Thoracic aorta (tissue), 2 donors: Measurements from ENCODE around the gene ROBO1. TPM values are rescaled to one million over a fixed set of nuclear protein-coding genes. Genes with fewer than 3 reads are reported as not detected.

Experiments used
- ATAC-seq: fragments of 150-250 bp; one replicate; pipeline ENCODE4 v1.8.0; 2017; ENCODE audit warnings: low read depth; ENCODE audit not compliant: insufficient number of reproducible peaks, low FRiP score
- DNase-seq: peaks from one replicate; pipeline ENCODE4 v3.0.0-alpha.2; 2020; ENCODE audit warnings: low spot score
- H3K27ac ChIP-seq, 2 donors: fragments of 200-600 bp; sonication (generic); 1 replicate in 1 of 2; 2 replicates in 1 of 2; pipeline ENCODE4 v1.5.1; 2016; ENCODE audit warnings: mild to moderate bottlenecking in 2 of 2, moderate library complexity in 2 of 2
- H3K27me3 ChIP-seq: fragments of 200-600 bp; sonication (generic); replicated peaks from 2 replicates; pipeline ENCODE4 v1.6.0; 2016; ENCODE audit warnings: mild to moderate bottlenecking; ENCODE audit not compliant: insufficient read depth
- H3K36me3 ChIP-seq: fragments of 200-600 bp; sonication (generic); one replicate; pipeline ENCODE4 v1.5.1; 2016
- H3K4me1 ChIP-seq, 2 donors: fragments of 200-600 bp; sonication (generic); 1 replicate in 1 of 2; 2 replicates in 1 of 2; pipeline versions ENCODE4 v1.5.1 to v1.6.0; 2016; ENCODE audit warnings: low read depth in 2 of 2, mild to moderate bottlenecking in 1 of 2; ENCODE audit not compliant: control insufficient read depth in 1 of 2
- H3K4me3 ChIP-seq: fragments of 200-600 bp; sonication (generic); 2 replicates; pipeline ENCODE4 v1.5.1; 2016; ENCODE audit warnings: mild to moderate bottlenecking
- H3K9me3 ChIP-seq: fragments of 200-600 bp; sonication (generic); 2 replicates; pipeline ENCODE4 v1.5.1; 2016
- total RNA-seq, 2 donors: library from RNA; depleted of rRNA; stranded (reverse); fragments of >200 nt; gene quantifications; one replicate each; pipeline versions ENCODE4 v1.1.0 to v1.2.3, GENCODE V29; 2016
- TF ChIP-seq, protein P1 (sequence below): fragments of 200-600 bp; sonication (generic); IDR thresholded peaks from one replicate; pipeline ENCODE4 v1.5.1; 2019; ENCODE audit warnings: antibody characterized with exemption

The ROBO1 gene
- total RNA-seq, 2 donors from 2014 or later: 13.3 to 24.4 TPM

DNA sequence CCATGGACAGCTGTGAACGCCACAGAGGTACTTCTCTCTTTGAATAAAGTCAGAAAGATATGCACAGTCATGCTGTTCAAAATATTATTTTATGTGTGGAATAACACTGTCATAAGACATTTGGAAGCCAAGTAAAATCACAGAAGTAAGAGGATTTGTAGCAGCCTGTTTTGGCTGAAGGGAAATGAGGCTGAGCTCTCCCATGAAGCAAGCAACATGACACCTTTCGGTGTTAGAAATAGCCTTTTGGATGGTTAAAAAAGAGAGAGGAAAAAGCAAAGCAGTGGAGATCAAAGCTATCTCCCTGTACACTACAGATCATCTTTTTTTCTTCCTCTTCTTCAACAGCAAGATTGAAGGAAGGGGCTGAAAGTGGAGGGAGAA is 755.3 kb downstream of the ROBO1 start:
- peak overlapping the region in 1 of 2 donors; percentile 15 for H3K27ac ChIP-seq
- no peaks in the 10 kb centered on the region for H3K36me3 ChIP-seq
- ATAC-seq: no peak
- no peaks in the 10 kb centered on the region for H3K9me3 ChIP-seq
- DNase-seq: no peak
- H3K27me3 ChIP-seq: no peaks in the 10 kb centered on the region
- H3K4me3 ChIP-seq: peak overlapping the region; percentile 36
- TF ChIP-seq, protein P1, sequence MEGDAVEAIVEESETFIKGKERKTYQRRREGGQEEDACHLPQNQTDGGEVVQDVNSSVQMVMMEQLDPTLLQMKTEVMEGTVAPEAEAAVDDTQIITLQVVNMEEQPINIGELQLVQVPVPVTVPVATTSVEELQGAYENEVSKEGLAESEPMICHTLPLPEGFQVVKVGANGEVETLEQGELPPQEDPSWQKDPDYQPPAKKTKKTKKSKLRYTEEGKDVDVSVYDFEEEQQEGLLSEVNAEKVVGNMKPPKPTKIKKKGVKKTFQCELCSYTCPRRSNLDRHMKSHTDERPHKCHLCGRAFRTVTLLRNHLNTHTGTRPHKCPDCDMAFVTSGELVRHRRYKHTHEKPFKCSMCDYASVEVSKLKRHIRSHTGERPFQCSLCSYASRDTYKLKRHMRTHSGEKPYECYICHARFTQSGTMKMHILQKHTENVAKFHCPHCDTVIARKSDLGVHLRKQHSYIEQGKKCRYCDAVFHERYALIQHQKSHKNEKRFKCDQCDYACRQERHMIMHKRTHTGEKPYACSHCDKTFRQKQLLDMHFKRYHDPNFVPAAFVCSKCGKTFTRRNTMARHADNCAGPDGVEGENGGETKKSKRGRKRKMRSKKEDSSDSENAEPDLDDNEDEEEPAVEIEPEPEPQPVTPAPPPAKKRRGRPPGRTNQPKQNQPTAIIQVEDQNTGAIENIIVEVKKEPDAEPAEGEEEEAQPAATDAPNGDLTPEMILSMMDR: no peak
- H3K4me1 ChIP-seq: peaks cover 7 to 46% of the 10 kb centered on the region in 2 donors

DNA sequence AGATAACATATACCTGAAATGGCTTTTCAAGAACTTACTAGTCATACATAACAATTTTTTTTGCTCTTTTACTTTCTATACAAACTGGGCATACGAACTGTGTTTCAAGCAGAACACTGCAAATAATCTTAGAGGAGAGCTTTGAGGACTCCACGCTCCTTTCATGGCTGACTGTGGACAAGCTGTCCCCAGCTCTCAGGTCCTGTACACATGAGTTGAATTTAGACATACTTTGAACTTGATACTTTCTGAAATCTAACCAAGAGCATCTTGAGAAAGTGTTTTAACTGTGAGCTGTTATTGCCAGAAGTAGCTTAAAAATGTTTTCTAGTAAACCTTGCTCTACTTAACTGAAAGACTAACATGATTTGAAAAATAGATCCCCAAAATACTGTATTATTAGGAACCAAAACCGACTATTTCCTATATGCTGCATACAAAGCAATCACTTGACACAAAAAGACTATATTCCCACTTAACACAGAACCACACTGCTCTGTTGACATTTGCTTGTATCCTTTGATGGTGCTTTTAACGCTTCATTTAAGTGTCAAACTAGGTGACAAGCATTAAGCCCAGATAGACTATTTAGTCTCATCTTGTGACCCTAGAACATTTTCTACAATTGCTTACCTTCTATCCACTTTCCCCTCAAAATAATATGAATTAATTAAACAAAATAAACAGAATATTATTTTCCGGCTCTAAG is 755.8 kb downstream of the ROBO1 start:
- Histone ChIP-seq H3K27me3 (no peaks in the 10 kb centered on the region), H3K36me3 (no peaks in the 10 kb centered on the region), H3K4me1 (peaks cover 7 to 46% of the 10 kb centered on the region in 2 donors), H3K9me3 (no peaks in the 10 kb centered on the region), H3K27ac (peak overlapping the region in 1 of 2 donors; percentile 15), H3K4me3 (peak overlapping the region; percentile 36)
- TF ChIP-seq, protein P1: no peak
- ATAC-seq (no peak), DNase-seq (no peak)

DNA sequence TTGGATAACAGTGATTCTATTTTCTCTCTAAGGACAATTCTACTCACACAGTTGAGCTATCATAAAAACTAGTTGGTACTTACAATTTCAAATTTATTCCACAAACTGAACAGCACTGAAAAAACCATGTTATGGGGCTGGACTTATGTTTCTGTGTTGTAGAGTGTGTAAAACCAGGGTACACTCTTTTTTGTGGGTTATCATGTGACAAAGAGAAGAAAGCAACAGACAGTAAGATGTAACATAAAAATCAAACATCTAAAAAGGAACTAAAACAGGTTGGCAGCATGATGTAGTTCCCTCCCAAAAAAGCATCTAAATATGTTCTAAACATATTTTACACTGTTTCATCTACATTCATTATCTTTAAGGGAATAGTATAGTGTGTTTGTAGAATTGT is 757.9 kb downstream of the ROBO1 start:
- no peak for DNase-seq
- ATAC-seq: no peak
- Histone ChIP-seq H3K27me3 (no peaks in the 10 kb centered on the region), H3K36me3 (no peaks in the 10 kb centered on the region), H3K9me3 (no peaks in the 10 kb centered on the region), H3K4me1 (peaks cover 7 to 32% of the 10 kb centered on the region in 2 donors), H3K27ac (no peak overlapping the region), H3K4me3 (no peak overlapping the region)
- TF ChIP-seq, protein P1: no peak

DNA sequence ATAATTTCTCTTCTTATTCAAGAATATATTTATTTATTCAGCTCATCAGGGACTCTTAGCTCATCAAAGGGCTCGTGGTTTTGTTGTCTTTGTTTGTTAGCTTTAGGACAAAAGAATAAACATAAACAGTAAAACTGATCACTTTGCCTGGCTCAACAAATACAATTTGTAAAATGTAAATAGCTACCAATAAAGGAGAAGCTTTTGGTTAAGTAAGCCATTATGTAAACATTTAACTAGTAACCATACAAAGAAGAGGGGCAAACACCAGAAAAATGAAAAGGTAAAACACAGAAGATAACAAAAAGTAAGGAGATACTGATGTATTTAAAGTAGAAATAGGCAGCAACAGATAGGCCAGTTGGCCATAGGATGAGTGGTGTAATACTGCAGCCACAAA is 761.7 kb downstream of the ROBO1 start:
- no peaks in the 10 kb centered on the region for H3K36me3 ChIP-seq

DNA sequence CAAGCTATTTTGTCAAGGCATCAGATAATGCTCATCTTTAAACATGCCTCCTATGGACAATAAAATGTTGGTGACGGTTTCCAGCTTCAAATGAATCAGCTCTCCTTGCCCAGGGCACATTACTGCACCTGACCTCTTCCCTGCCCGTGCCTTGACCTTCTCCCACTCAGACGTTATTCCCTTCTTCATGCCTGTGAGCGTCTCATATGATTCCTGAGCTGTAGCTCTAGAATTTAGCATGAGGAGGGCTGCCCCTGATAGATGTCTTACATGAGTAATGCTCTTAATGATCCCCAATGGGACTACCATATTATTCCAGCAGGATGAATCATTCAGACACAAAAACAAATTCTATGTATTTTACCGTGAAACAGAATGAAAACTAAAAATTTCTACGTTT is 762.7 kb downstream of the ROBO1 start:
- H3K9me3 ChIP-seq: no peaks in the 10 kb centered on the region
- ATAC-seq: no peak
- H3K36me3 ChIP-seq: no peaks in the 10 kb centered on the region
- H3K4me1 ChIP-seq: no peaks in the 10 kb centered on the region
- H3K27ac ChIP-seq: no peak overlapping the region
- H3K27me3 ChIP-seq: no peaks in the 10 kb centered on the region
- TF ChIP-seq, protein P1: no peak
- no peak overlapping the region for H3K4me3 ChIP-seq
- DNase-seq: no peak

More for the DNA sequence above, 761.7 kb downstream of the ROBO1 start:
- H3K27ac ChIP-seq: no peak overlapping the region
- TF ChIP-seq, protein P1: no peak
- H3K27me3 ChIP-seq: no peaks in the 10 kb centered on the region
- no peaks in the 10 kb centered on the region for H3K4me1 ChIP-seq
- ATAC-seq: no peak
- no peaks in the 10 kb centered on the region for H3K9me3 ChIP-seq
- no peak for DNase-seq
- H3K4me3 ChIP-seq: no peak overlapping the region
